ENCODE results near the gene ATXN10.
"Not testable (repeated sequence)": the region's sequence is repeated elsewhere in the genome, so short reads cannot be mapped to it uniquely, and the experiment has no call there.

Gene ATXN10, protein sequence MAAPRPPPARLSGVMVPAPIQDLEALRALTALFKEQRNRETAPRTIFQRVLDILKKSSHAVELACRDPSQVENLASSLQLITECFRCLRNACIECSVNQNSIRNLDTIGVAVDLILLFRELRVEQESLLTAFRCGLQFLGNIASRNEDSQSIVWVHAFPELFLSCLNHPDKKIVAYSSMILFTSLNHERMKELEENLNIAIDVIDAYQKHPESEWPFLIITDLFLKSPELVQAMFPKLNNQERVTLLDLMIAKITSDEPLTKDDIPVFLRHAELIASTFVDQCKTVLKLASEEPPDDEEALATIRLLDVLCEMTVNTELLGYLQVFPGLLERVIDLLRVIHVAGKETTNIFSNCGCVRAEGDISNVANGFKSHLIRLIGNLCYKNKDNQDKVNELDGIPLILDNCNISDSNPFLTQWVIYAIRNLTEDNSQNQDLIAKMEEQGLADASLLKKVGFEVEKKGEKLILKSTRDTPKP

DNA sequence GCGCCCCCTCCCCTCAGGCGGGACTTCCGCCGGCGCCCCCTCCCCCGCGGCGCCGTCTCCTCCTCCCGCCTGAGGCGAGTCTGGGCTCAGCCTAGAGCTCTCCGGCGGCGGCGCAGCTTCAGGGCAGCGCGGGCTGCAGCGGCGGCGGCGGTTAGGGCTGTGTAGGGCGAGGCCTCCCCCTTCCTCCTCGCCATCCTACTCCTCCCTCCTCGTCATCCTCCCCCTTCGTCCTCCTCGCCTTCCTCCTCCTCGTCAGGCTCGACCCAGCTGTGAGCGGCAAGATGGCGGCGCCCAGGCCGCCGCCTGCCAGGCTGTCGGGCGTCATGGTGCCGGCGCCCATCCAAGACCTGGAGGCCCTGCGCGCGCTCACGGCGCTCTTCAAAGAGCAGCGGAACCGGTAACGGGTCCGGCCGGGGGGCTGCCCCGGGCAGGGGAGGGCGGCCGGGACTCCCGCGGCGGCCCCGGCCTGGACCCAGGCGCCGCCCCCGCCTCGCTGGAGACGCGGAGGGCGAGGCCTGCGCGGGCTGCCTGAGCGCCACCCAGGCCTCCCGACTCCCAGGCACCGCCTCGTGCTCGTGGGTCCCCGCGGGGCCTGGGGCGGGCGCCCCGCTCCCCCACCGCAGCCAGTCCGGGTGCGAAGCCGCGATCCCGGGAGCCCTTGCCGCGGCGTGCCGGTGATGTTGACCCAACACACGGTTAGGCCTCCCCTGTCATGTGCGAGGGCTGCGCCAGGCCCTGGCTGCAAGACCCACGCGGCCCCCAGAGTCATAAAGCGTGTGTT is at the start of gene ATXN10:
Gene ATXN10, plus strand, starts transcription at position 52 of the 781 bp plus-strand sequence. Its CDS starts 230 bp downstream, at position 282.
- peak; percentile 28 to 31 for DNase-seq (ENCODE audit: low read depth in 2 of 2)

DNA sequence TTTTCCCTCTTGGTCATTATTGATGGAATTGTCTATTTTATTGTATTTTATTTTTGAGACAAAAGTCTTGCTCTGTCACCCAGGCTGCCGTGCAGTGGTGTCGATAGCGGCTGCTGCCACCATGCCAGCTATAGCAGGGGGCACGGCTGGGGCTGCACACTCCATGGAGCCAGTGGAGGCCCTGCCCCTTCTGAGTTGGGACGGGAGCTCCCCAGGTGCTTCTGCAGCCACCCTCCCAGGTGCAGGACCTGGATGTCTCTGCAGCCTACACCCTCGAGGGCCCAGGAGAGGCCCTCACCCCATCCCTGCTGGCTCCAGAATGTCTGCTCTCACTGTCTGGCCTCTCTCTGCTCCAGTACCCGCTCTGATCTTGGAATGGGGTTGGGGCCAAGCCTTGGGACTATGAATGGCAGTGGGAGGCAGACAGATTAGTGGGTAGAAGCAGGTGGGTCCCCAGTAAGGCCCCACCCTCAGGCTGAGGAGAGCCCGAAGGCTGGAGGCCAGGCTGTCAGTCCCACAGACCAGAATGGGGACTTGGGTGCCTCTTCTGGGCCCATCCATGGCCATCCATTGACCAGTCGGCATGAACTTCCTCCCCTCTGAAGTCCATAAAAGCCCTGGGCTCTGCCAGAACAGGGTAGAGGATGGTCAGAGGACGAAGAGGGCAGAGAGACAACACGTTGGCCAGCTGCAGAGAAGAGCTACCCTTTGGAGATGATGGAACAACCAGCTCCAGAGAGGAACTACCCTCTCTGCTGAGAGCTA is 49.6 kb upstream of the ATXN10 start:
- no peak for DNase-seq (ENCODE audit: low read depth in 2 of 2)

DNA sequence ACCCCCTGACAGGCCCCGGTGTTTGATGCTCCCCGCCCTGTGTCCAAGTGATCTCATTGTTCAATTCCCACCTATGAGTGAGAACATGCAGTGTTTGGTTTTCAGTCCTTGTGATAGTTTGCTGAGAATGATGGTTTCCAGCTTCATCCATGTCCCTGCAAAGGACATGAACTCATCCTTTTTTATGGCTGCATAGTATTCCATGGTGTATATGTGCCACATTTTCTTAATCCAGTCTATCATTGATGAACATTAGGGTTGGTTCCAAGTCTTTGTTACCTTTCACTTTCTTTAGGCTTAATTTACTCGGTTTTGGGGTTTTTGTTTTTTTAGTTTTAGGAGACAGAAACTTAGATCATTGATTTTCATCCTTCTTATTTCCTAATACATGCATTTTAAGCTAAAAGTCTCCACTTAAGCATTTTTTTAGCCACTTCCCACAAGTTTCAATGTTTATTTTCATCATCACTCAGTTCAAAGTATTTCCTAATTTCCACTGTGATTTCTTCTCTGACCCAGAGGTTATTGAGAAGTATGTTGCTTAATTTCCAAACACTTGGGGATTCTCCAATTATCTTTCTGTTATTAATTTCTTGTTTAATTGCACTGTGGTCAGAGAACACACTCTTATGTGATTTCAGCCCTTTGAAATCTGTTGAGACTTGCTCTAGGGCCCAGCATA is 48.0 kb upstream of the ATXN10 start:
- not testable (repeated sequence) for DNase-seq (ENCODE audit: low read depth in 2 of 2)

DNA sequence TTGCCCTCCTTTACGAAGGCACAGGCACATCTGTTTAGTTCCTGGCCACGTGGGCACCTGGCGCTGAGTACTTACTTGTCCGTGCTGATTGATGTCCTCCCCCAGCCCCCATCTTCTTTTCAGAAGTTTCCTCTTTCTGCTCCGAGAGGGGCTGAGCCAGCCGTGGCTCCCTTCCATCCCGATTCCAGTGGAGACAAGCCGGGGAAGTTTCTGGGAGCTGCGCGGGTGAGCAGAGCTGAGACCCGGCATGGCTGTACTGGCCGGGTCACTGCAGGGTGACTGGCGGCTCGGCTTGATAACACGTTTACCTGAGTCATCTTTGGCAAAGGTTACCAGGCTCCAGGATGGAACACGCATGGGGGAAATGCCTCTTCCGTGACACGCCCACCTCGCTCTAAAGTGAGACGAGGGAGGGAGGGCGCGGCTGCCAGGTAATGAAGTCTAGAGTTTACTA is 45.4 kb upstream of the ATXN10 start:
- no peak for DNase-seq (ENCODE audit: low read depth in 2 of 2)

DNA sequence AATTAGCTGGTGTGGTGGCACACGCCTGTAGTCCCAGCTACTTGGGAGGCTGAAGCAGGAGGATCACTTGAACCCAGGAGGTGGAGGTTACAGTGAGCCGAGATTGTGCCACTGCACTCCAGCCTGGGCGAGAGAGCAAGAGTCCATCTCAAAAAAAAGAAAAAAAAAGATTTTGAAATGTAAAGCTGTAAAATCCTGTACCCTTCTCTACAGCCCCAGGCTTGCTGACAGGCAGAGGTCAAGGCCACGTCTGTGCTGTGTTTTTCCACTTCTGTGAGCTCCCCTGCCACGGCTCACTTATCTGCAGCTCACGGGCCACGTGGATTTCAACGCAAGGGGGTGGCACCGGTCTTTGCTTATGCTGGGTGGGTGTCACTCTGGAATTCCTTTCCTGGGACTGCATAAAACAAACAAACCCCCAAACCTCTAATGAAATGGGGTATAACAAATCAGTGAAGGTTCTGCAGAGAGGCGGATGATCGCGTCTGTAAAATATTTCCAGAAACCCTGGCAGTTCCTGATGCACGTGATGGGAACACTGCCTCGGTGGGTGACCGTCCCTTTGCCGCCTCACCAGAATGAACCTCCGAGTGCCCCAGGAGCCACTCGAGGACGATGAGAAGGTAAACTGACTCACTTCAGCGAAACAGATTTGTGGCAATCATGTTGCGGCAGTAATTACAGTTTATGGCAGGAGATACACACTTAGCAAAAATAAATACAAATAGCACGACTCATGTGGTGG is 44.0 kb upstream of the ATXN10 start:
- no peak for DNase-seq (ENCODE audit: low read depth in 2 of 2)

DNA sequence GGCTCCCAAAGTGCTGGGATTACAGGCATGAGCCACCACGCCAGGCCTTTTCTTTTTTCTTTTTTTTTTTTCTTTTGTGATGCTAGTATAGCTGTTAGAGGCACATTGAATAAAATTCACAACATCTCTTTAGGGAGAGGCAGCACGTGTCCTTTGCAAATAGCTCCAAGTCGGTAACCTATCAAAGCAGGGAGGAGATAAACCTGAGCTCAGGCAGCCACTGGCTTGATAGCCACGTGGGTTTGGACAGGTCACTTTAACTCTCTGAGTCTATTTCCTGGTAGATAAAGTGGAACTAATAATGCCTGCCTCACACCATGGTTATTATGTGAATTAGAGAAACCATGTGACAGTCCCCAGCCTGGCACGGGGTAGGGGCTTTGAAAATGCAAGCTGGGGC is 43.1 kb upstream of the ATXN10 start:
- no peak for DNase-seq (ENCODE audit: low read depth in 2 of 2)

DNA sequence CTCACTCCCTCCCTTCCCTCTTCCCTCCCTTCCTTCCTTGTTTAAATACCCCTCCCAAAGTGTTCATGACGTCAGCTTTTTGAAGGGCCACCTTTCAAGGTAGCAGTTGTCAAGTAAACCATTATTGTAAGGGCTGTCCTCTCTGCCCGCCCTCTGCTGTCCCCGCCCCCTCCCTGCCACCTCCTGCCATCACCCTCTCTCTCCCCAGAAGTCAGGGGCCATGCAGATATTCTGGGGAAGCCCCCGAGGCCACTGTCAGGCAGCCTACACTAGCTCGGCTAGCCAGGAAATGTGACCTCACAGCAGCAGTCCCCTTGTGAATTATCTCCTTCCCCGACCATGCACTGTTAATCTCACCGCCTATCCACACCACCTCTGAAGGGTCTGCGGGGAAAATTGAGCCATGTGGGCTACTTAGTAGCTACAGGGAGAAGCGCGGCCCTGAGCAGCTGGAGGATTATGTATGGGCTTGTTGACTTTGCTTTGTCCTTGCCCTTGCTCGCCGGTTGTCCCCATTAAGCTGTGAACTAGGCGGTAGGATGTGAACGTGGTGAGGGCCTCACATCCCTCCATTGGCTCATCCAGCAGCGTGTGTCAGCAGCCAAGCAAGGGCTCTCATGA is 42.1 kb upstream of the ATXN10 start:
- DNase-seq (ENCODE audit: low read depth in 2 of 2), result no peak

DNA sequence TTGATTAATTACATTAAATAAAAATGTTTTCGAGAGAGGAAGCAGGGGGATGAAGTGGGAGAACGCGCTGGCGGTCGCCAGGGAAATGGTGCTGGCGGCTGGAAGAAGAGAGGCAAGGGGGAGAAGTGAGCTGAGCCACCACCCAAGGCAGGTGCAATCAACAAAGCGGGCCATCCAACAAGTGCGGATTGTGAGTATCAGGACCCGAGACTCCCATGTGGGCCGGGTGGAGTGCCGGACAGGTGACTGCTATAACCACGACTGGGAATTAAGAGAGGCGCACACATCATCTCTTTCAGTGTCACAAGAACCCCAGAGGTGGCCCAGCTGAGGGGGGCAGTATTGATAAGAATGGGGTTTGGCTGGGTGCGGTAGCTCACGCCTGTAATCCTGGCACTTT is 41.2 kb upstream of the ATXN10 start:
- no peak for DNase-seq (ENCODE audit: low read depth in 2 of 2)

DNA sequence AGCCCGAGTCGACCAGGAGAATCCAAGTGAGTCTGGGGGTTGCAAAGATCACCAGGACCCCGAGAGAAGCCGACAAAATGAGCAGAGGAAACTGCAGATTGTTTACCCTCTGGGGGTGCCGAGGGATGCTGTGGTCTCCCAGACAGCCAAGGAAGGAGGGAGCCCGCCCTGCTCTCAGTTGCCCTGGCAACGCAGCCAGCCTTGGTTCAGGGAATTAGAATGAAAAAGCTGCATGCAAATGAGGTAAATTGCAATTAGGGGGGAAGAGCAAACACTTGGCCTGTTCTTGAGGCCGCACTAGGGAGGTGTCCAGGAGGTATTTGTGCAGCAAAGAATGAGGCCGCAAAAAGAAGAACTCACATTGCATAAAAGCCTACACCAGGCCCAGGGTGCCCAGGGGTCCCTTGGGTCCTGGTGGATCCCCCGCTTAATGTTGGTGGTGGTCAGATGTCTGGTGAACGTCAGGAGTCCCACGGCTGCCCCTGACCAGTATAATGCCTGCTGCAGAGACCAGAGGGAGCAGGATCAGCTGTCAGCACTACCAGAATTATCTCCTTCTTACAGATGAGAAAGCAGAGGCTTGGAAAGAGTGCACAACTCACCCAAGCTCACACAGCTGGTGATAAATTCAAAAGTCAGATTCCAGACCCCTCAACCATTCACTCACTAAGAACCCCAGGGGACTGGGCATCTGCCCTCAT is 40.3 kb upstream of the ATXN10 start:
- no peak for DNase-seq (ENCODE audit: low read depth in 2 of 2)

DNA sequence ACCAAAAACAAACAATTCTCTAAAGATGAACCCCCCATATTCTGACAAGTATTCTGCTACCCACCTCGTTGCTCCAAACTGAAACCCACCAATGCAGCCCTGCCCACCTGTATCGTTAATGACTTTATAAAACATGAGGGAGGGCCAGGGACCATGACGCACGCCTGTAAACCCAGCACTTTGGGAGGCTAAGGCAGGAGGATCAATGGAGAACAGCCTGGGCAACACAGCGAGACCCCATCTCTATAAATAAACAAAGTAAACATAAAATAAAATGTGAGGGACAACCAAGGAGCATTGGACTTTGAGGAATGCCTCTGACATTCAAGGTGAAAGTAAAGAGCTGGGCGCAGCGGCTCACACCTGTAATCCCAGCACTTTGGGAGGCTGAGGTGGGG is 39.8 kb upstream of the ATXN10 start:
- DNase-seq (ENCODE audit: low read depth in 2 of 2), result no peak

DNA sequence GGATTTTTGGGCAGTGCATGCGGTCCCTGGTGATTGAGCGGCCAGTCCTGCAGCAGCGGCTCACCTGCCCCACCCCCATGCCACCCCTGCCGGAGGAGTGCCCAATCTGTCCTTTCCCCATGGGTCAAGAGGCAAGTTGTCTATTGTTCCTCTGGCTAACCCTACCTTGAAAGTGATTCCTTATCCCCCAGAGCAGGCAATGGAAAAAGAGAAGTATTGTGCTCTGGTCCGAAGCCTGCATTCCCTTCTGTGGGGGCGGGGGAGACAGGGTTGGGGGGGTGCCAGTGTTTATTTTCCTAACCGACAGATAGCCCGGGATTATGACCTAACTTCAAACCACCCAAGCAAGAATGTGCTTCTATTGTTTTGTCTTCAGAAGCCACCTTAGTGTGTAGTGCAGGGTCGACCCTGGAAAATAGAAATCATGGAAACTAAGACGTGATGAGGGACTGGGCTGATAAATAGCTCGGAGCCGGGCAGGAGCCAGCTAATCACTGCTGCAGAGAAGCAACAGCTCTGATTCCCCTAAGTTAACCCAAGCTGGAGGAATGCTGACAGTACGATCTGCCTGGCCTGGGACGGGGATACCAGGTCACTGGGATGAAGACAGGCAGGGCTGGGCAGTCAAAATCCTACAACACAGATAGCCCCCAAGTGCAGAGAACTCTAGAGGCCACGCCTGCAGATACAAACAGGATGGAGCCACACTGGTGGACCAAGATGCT is 38.7 kb upstream of the ATXN10 start:
- no peak for DNase-seq (ENCODE audit: low read depth in 2 of 2)

DNA sequence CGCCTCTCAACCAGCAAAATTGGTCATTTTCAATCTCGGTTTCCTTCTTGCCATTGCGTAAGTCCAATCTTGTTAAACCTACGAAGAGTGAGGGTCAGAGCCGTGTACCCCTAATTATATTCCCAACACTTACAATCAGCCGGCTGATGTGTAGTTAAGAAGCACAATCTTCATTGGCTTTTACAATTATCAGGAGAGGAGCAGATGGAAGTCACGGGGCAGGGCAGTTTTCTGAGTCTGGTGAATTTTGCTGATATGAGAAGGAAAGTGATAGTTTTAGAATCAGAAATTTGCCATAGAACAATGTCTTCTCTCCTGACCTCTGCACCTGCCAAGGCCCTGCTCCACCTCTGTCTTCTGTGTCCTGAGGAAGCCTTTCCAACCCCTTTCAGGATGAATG is 35.0 kb upstream of the ATXN10 start:
- DNase-seq (ENCODE audit: low read depth in 2 of 2), result no peak

DNA sequence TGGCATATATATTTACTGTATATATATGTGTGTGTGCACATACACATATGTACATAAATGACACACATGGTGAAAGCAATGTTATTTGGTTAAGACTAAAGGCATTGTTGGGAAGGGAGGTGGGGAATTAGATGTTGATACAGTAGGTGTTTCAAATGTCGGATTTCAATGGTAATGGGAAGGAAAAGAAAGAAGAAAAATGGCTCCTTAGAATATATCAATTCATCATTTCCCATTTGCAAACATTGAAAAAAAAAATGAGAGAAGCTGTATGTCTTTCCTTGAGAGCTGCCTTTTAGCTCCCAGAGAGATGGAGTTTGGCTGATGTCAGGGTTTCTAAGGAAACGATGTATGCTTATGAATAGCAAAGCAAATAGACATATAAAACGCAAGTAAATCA is 33.4 kb upstream of the ATXN10 start:
- DNase-seq (ENCODE audit: low read depth in 2 of 2), result no peak

DNA sequence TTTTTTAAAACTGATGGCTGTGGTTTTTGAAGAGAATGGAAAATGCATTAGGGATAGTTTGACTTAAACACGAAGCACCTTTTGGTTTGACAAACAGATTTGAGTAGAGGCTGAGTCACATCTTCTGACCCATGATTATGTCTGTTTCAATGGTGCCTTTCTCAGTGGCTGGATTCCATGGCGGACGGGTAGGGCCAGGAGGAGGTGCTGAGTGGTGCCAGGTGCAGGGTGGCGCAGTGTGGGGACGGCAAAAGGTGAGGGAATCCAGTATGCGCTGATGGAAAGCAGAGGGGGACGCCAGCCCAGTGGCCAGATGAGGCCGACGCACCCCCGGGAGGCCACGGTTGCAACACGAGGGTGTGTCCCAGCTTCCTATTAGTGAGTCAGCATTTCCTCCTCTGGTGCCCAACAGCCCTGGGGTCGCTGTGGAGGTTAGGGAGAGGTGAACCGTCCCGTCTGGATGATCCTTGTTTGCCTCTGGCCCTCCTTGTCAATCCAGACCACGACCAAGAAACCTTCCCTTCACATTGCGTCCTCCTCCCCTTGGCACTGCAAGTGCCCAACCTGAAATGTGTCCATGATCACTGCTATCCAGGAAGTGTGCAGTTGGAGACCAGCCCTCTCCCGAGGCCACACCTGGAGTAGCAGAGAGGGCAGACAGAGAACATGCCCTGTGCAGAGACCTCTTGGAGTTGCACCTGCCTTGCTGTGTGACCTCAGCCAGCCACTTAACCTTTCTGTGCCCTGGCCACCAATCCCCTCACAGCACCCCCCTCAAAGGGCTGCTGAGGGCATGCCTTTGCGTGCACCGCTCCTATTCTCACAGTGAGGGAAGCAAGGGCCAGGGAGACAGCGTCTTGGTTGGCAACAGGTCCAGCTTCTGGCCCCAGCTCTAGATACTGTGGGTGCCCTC is 32.5 kb upstream of the ATXN10 start:
- no peak for DNase-seq (ENCODE audit: low read depth in 2 of 2)

DNA sequence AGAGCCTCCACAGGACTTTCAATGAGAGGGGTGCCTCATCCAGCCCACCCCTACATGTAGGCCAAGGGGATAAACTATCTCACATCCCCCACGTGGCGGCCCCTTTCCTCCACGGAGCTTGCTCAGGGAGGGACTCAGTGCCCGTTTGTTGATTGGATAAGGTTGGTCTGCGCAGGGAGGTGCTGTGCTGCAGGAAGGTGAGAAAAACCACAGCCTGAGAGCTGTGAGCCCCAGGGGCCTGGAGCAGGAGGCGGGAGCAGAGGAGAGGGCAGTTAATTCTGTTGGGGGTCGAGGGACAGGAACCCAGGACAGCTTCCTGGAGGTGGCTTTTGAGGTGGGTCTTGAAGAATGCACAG is 31.9 kb upstream of the ATXN10 start:
- DNase-seq (ENCODE audit: low read depth in 2 of 2), result no peak

DNA sequence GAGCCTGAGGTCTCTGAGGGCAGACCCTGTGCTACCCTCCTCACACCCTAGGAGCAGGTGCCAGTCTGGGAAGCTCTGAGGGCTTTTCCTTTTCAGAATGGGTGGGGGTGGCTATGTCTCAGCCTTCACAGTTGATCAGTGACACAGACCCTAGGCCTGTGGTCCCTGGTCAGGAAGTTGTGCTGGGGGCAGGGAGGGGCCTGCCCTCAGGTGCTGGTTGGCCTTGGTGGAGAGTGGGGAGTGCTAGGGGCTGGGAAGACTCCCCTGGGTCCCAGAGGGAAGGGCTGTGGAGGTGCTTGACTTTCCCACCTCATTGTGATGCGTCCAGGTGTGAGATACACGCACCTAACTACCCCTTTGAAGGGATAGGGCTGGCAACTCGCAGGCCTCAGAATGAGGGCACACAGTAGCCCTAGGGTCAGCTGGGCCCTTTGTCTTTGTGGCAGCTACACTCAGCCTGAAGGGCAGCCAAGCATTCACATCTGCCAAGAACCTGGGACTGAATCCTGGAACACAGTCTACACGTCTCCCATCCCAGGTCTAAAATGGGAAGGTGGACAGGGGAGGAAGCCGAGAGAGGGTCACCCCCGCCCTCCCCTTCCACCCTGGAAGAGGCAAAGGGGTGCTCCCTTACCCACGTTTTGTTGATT is 31.2 kb upstream of the ATXN10 start:
- DNase-seq (ENCODE audit: low read depth in 2 of 2), result no peak

DNA sequence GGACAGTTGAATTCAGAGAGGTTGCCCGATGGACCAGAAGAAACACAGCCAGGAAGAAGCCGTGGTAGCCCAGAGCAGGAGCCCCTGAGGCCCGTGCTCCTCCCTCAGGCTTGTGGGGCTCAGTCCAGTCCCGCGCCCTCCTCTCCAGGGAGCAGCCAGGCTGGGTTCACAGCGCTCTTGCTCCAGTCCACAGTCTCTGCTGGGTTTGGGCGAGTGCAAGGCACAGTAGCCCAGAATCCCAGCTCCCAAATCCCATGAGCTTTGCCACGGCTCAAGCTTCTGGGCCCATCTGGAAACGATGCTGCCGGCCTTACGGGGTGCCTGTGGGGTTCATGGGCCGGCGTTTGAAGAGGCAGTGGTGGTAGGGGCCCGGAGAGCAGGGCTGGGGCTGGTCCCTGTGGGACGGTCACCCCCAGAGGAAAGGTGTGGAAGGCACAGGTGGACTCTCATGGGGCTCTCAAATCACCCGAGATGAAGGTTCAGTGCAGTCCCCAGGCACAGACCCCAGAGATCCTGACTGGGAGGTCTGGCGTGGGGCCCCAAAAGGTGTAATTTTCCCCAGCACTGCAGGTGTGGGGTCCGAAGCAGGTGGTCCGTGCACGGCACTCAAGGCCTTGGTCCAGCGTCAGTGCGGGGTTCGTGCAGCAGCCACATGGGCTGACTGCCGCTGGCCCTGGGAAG is 30.6 kb upstream of the ATXN10 start:
- no peak for DNase-seq (ENCODE audit: low read depth in 2 of 2)
